Ishikawa (cell line): ENCODE data around the gene SELENOT.

Experiments used
- CEBPB ChIP-seq: IDR thresholded peaks from 2 replicates; pipeline ENCODE4 v1.6.1; 2012
- CREB1 ChIP-seq: IDR thresholded peaks from 2 replicates; pipeline ENCODE4 v1.6.1; 2012; ENCODE audit warnings: low read depth
- EGR1 ChIP-seq: IDR thresholded peaks from 2 replicates; pipeline ENCODE4 v1.6.1; 2012
- EP300 ChIP-seq: IDR thresholded peaks from 2 replicates; pipeline ENCODE4 v1.6.1; 2012; ENCODE audit warnings: borderline replicate concordance
- FOXM1 ChIP-seq: IDR thresholded peaks from 2 replicates; pipeline ENCODE4 v1.6.1; 2012; ENCODE audit warnings: low read depth, borderline replicate concordance
- NFIC ChIP-seq: IDR thresholded peaks from 2 replicates; pipeline ENCODE4 v1.6.1; 2012
- TAF1 ChIP-seq: IDR thresholded peaks from 2 replicates; pipeline ENCODE4 v1.6.1; 2012; ENCODE audit warnings: low read depth, mild to moderate bottlenecking
- TCF12 ChIP-seq: IDR thresholded peaks from 2 replicates; pipeline ENCODE4 v1.6.1; 2012; ENCODE audit warnings: low read depth
- YY1 ChIP-seq: IDR thresholded peaks from 2 replicates; pipeline ENCODE4 v1.6.1; 2012; ENCODE audit warnings: low read depth
- TF ChIP-seq, protein P1 (sequence below): IDR thresholded peaks from 2 replicates; pipeline ENCODE4 v1.6.1; 2012
- TF ChIP-seq, protein P2 (sequence below): IDR thresholded peaks from 2 replicates; pipeline ENCODE4 v1.6.1; 2012; ENCODE audit warnings: low read depth, mild to moderate bottlenecking

DNA sequence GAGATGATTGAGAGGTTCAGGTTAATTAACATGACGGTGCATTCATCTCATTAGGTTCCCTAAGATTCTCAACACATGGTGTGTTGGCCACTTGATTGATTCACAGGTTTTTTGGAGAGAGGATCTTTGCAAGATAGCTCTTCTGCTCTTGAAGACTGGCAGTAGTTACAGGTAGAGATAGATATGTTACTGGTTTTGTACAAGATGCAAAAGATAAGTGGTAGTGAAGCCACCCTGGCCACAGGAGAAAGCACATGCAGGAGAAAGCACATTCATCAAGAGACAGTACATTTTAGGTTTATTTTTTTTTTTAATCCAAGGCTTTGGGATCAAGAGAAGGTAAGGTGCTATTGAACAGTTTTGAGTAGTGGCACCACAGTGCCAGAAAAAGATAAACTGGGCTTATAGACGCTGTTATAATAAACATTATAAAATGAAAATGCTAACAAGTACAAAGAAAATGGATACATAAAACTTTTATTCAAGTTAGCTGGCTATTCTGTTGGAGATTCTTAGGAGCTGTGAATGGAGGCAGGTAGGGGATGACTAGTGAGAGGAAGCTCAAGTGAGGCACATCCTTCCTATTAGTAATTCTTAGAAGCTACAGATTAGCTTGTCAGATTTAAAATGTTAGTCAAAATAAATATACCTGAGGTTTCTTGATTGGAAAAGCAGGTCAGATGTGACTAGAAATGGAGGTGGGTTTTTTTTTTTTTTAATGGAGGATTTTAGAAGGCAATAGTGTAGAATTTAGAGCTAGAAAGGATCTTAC lies 10.8 kb downstream of the SELENOT start:
- TF ChIP-seq NFIC (no peak), YY1 (no peak), EP300 (no peak), FOXM1 (no peak), TAF1 (no peak), CREB1 (no peak), CEBPB (no peak), EGR1 (no peak), TCF12 (no peak)
- TF ChIP-seq, protein P1, sequence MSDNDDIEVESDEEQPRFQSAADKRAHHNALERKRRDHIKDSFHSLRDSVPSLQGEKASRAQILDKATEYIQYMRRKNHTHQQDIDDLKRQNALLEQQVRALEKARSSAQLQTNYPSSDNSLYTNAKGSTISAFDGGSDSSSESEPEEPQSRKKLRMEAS: no peak
- TF ChIP-seq, protein P2, sequence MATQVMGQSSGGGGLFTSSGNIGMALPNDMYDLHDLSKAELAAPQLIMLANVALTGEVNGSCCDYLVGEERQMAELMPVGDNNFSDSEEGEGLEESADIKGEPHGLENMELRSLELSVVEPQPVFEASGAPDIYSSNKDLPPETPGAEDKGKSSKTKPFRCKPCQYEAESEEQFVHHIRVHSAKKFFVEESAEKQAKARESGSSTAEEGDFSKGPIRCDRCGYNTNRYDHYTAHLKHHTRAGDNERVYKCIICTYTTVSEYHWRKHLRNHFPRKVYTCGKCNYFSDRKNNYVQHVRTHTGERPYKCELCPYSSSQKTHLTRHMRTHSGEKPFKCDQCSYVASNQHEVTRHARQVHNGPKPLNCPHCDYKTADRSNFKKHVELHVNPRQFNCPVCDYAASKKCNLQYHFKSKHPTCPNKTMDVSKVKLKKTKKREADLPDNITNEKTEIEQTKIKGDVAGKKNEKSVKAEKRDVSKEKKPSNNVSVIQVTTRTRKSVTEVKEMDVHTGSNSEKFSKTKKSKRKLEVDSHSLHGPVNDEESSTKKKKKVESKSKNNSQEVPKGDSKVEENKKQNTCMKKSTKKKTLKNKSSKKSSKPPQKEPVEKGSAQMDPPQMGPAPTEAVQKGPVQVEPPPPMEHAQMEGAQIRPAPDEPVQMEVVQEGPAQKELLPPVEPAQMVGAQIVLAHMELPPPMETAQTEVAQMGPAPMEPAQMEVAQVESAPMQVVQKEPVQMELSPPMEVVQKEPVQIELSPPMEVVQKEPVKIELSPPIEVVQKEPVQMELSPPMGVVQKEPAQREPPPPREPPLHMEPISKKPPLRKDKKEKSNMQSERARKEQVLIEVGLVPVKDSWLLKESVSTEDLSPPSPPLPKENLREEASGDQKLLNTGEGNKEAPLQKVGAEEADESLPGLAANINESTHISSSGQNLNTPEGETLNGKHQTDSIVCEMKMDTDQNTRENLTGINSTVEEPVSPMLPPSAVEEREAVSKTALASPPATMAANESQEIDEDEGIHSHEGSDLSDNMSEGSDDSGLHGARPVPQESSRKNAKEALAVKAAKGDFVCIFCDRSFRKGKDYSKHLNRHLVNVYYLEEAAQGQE: no peak
